22Rv1 (cell line): ENCODE measurements around the gene PHACTR4.

ENCODE experiments used
- CTCF ChIP-seq: fragments of 450-650 bp; IDR thresholded peaks from 2 replicates; pipeline ENCODE4 v1.5.1; 2017; ENCODE audit warnings: mild to moderate bottlenecking
- ZFX ChIP-seq: fragments of 450-650 bp; IDR thresholded peaks from 2 replicates; pipeline ENCODE4 v1.6.1; 2017; ENCODE audit warnings: antibody characterized with exemption, borderline replicate concordance

GRCh38 chr1:28412731-28413130, 43.2 kb downstream of the PHACTR4 start:
- TF ChIP-seq CTCF = no peak
- no peak for TF ChIP-seq ZFX
